ENCODE measurements around the gene YEATS2. TPM values are rescaled to one million over a fixed set of nuclear protein-coding genes. Genes with fewer than 3 reads are reported as not detected.

YEATS2 gene
- polyA plus RNA-seq, 1 of the 3 experiments (the other 2 are of a cell fraction) = 19.9 TPM

- H3K36me3 ChIP-seq (replicated peaks in 1 of 2; ENCODE audit: control insufficient read depth in 1 of 2, insufficient read depth in 2 of 2, low read length in 1 of 2) = peaks cover 46 to 67% of the 10 kb centered on the region in 2 experiments
- H2AFZ ChIP-seq (ENCODE audit: low read depth) = no peak overlapping the region
- H3K79me2 ChIP-seq (ENCODE audit: insufficient read depth) = no peaks in the 10 kb centered on the region
- H3K27me3 ChIP-seq (ENCODE audit: insufficient read depth) = no peaks in the 10 kb centered on the region
- DNase-seq = no peak
- no peaks in the 10 kb centered on the region for H4K20me1 ChIP-seq (ENCODE audit: insufficient read depth)
- no peak overlapping the region for H3K4me3 ChIP-seq (ENCODE audit: low read depth in 2 of 2, low read length in 1 of 2)
- H3F3A ChIP-seq (replicated peaks; ENCODE audit: insufficient read depth) = no peaks in the 10 kb centered on the region
- POLR2A ChIA-PET = no interaction called here
- no peak overlapping the region for H3K27ac ChIP-seq (ENCODE audit: low read depth in 2 of 2, low read length in 1 of 2)
- H3K9me2 ChIP-seq = no peaks in the 10 kb centered on the region
- TF ChIP-seq GATA2 (CRISPR knock-in tag; IDR thresholded peaks at IDR 0.05) = no peak
- TF ChIP-seq ELF1 (IDR thresholded peaks at IDR 0.05) = no peak
- no peak for TF ChIP-seq CTCF (IDR thresholded peaks at IDR 0.05)
- TF ChIP-seq FOXJ3 (CRISPR knock-in tag; IDR thresholded peaks at IDR 0.05) = no peak
- TF ChIP-seq RFX5 (IDR thresholded peaks at IDR 0.05; ENCODE audit: low read length) = no peak
- H3K4me1 ChIP-seq (ENCODE audit: control insufficient read depth in 1 of 2, insufficient read depth in 2 of 2, low read depth in 1 of 2, low read length in 1 of 2) = no peaks in the 10 kb centered on the region
- CTCF ChIA-PET = no interaction called here
- H3K9me3 ChIP-seq = no peaks in the 10 kb centered on the region
- H3K4me2 ChIP-seq = no peak overlapping the region
- no peak overlapping the region for H3K9ac ChIP-seq
- WGBS (ENCODE audit: low lambda C conversion rate) = 79% methylated on average over 5 of the region's 5 CpGs
Measured at GRCh38 chr3:183801601-183802000, 104.0 kb downstream of the YEATS2 start.

DNA sequence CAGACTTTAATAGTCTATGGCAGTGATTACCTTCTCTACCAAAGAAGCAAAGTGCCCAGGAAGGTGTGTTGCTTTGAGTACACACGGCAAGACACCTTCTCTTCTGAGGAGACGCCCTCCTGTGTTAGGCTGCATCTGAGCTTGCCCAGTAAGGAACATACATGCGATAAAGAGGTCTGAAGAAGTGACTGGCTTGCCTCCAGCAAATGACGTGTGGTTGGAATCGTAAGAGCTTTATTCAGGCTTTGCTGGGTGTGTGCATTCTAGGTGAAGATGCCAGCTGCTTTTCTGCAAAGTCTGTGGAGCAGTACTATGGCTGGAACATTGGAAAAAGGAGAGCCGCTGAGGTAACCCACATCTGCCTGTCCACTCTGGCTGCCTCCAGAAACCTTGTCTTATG lies 105.4 kb downstream of the YEATS2 start:
- H4K20me1 ChIP-seq (ENCODE audit: insufficient read depth) = no peaks in the 10 kb centered on the region
- no peaks in the 10 kb centered on the region for H3F3A ChIP-seq (replicated peaks; ENCODE audit: insufficient read depth)
- CTCF ChIA-PET = interaction anchor here (0.7 to 1.6 kb wide), 2 partner anchors 21 to 686 kb away, joined by 3 read pairs; no protein-coding TSS in a partner anchor
- POLR2A ChIA-PET = no interaction called here
- no peaks in the 10 kb centered on the region for H3K79me2 ChIP-seq (ENCODE audit: insufficient read depth)
- TF ChIP-seq JUND (IDR thresholded peaks at IDR 0.05) (no peak), RAD21 (IDR thresholded peaks at IDR 0.05; ENCODE audit: low read length) (no peak), ZBTB33 (IDR thresholded peaks at IDR 0.05; ENCODE audit: borderline replicate concordance, low read depth) (no peak), TAF1 (IDR thresholded peaks at IDR 0.05; ENCODE audit: borderline replicate concordance, low read depth, low read length) (no peak), ELF1 (IDR thresholded peaks at IDR 0.05) (no peak), SIN3A (IDR thresholded peaks at IDR 0.05; ENCODE audit: borderline replicate concordance, low read depth, low read length) (no peak)
- no peak for DNase-seq
- no peaks in the 10 kb centered on the region for H3K9me3 ChIP-seq
- H3K9ac ChIP-seq = no peak overlapping the region
- no peaks in the 10 kb centered on the region for H3K9me2 ChIP-seq
- no peak overlapping the region for H3K27ac ChIP-seq (ENCODE audit: low read depth in 2 of 2, low read length in 1 of 2)
- 98% methylated on average over 6 of the region's 6 CpGs for WGBS (ENCODE audit: low lambda C conversion rate)
- no peaks in the 10 kb centered on the region for H3K4me1 ChIP-seq (ENCODE audit: control insufficient read depth in 1 of 2, insufficient read depth in 2 of 2, low read depth in 1 of 2, low read length in 1 of 2)
- peaks cover 52 to 77% of the 10 kb centered on the region in 2 experiments for H3K36me3 ChIP-seq (replicated peaks in 1 of 2; ENCODE audit: control insufficient read depth in 1 of 2, insufficient read depth in 2 of 2, low read length in 1 of 2)
- no peak overlapping the region for H2AFZ ChIP-seq (ENCODE audit: low read depth)
- H3K4me3 ChIP-seq (ENCODE audit: low read depth in 2 of 2, low read length in 1 of 2) = no peak overlapping the region
- no peak overlapping the region for H3K4me2 ChIP-seq
- no peaks in the 10 kb centered on the region for H3K27me3 ChIP-seq (ENCODE audit: insufficient read depth)

All from SK-N-SH (cell line).